HT-29 (cell line): ENCODE results near the gene MAJIN. TPM values are rescaled to one million over a fixed set of nuclear protein-coding genes. Genes with fewer than 3 reads are reported as not detected.

Source experiments
- DNase-seq: peaks from one replicate; pipeline ENCODE4 v3.0.0-alpha.2; 2015; ENCODE audit warnings: low spot score
- total RNA-seq: library from RNA; depleted of rRNA; stranded (reverse); fragments of >200 nt; shearing (Covaris generic); gene quantifications from 2 replicates; pipeline ENCODE4 v1.2.3, GENCODE V29; 2014

MAJIN gene
- total RNA-seq, 1 experiment from 2014 or later = not detected

DNA sequence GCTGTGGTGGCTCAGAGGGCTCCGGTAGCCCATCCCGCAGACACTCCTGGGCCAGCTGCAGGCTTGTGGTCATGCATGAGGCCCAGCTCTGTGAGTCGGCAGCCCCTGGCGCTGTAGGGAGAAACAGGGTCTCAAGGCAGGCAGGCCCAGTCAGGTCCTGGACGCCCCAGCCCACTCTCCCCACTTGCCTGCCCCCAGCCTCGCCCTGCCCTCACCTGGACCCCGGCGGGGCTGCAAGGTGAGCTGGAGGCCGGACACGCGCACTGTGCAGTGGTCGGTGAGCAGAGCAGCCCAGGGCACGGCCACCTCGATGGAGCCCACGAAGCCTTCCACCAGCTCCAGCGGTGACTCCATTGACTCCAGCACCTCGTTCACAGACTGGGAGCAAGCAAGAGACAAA, 57.8 kb downstream of the MAJIN start:
- no peak for DNase-seq

DNA sequence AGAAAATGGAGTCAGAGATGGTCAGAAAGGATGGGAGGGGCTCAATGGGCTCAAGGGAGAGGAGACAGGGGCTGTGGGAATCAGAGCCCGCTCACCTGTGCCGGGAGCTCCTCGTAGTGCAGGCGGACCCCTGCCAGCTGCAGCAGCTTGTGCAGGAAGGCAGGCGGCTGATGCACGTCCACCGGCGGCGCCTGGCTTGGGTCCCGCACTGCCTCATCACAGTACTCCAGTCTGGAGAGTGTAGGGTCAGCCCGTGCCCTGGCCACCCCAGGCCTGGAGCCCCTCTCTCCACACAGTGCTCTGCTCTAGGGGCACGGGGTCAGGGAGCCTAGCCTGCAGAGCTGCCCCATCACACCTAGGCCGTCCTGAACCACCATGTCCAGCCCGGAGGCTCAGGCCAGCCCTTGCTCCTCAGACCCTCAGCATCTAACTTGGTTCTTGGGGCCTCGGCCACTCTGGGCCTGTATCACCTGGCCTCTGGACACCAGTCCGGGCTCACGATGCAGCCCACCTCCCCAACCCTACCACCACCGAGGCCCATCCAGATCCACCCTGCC, 58.7 kb downstream of the MAJIN start:
- no peak for DNase-seq

DNA sequence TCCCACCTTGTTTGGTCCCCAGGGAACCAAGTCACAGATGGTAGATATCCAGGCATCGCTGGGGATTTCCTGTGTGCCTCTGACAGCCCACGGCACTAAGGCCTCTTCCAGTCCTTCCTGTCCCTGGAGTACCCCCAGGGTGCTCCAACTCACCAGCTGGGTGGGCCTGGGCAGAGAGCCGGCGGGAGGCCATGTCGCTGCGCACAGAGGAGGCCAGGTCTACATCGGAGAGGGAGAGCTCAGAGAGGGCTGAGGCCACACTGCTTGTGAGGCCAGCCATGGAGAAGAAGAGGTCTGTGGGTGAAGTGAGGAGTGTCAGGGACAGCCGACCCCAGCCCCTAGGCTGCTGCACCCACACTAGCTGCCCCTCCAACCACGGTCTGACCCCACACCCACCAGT, 60.2 kb downstream of the MAJIN start:
- DNase-seq = no peak

DNA sequence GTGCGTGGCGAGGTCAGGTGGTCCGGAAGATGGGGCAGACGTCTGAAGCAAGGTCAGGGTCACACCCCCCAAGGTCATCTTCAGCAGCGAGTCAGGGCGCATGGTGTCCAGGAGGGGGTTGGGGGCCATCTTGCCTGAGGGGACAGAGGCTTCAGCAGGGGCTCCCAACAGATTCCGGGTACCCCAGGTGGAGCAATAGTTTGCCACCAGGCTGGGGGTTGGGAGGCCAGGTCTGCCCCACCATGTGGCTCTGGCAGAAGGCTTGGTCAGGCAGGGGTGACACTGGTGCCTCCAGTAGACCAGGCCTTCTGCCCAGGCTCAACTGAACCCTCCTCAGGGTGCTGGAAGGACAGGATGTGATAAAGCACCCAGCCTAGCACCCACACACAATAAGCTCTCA, 60.8 kb downstream of the MAJIN start:
- DNase-seq = no peak

DNA sequence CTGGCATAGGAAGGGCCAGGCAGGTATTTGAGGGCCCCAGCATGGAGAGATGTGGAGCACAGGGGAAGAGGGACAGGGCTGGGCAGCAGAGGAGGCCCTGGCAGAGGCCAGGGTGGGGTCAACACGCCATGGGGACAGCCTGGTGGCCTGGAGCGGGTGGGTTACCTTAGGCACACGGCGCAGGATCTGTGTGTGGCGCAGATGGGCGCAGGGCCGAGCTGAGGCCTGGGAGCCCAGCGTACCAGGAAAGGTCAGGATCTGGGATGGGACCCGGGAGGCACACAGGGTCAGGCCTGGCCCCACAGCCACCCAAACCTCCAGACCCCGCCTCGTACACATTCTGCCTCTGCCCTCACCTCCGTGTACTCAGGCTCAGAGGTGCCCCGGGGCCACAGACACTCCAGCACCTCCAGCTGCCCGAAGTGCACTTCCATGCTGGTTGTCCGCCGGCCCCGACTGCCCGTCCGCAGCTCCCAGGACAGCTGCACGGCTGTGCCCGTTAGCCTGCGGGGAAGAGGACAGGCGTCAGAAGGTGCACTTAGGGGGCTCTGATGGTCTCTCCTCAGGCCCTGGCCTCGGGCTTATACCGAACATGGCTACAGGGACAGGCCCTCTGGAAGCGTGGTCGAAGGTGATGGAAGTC, 61.3 kb downstream of the MAJIN start:
- no peak for DNase-seq

DNA sequence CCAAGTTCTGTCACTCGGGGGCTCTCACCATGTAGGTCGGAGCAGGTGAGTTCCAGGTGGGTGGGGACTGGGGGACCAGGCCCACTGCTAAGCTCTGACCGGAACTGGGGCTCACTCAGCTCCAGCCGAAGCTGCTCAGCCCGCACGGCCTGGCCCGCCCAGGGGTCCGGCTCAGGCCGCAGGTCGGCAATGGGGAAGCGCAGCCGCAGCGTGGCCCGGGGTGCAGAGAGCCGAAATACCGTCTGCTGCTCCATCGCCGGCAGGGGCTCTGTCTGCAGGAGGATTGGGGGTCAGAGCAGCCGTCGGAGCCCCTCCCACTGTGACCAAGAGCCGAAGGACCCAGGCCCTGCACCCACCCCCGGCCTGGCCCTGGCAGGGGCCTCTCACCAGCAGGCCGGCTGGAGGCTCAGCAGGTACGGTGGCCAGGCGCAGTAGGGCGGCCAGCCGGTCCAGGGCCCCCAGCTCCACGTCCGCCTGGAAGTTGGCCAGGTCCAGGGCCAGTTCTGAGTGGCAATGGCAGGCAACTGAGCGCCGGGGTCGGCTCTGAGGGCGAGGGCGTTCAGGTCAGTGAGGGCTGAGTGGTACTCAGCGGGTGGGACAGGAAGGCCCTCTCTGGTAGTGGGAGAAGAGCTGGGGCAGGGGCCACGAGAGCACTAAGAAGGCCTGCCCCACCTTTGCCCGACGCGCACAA, 62.1 kb downstream of the MAJIN start:
- DNase-seq = no peak

DNA sequence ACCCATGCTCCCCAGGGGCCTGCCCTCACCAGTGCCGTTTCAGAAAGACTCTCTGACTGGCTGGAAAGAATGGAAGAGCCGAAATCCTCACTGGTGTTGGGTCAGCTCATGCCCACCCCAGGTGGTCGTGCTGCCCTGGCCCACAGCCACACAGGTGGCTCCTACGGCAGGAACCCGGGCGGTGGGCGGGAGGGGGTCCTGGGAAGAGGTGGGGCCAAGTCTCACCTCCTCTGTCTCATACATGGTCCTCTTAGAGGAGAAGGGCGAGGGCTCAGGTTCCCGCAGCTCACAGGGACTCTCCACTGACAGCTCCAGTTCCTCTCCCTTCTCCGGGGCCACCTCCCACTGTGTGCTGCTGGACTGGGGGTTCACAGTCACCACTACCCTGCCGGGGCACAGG, 63.1 kb downstream of the MAJIN start:
- no peak for DNase-seq

DNA sequence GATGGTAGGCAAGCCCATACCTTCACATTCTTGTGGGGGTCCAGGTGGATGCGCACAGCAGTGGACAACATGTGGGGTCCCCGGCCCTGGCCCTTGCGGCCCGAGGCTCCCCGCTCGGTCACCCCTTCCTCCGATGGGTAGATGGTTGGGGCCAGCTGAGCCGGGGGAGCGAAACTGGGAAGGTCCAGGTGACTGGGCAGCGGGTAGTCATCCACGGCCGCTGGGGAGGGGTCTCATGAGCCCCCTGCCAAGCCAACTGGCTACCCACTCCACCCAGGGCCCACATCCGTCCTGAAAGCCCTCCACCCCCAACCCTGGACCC, 65.6 kb downstream of the MAJIN start:
- no peak for DNase-seq

DNA sequence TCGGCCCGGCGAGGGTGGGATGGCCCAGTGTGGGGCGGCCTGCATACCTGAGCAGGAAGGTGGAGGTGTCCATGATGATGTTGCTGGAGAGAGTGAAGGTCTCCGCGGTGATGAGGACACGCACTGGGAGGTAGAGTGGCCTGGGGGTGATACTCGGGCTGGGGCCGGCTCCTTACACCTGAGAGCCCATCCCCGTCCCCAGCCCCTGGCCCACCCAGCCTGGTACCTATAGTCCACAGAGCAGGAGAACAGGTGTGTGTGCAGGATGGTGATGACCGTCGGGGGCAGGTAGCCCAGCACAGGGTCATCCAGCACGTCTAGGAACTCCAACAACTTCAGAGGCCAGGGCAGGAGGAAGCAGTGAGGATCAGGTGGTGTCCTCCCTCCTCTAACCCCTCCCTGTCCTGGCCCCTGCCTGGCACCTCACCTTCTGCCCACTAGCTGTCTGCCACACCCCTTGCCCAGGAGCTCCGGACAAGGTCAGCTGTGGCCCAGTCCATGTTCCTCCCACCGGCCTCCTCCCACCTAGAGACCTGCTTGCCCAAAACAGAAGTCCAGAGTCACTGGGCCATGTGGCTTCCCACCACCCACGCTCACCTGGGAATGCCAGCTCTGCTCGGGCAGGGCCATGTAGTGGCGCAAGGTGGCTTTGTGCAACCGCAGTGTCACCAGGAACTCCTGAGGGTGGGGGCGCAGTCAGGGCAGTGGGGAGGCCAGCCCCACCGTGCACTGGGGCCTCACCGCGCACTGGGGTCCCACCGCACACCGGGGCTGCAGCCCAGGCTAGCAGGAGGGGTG, 66.2 kb downstream of the MAJIN start:
- no peak for DNase-seq

DNA sequence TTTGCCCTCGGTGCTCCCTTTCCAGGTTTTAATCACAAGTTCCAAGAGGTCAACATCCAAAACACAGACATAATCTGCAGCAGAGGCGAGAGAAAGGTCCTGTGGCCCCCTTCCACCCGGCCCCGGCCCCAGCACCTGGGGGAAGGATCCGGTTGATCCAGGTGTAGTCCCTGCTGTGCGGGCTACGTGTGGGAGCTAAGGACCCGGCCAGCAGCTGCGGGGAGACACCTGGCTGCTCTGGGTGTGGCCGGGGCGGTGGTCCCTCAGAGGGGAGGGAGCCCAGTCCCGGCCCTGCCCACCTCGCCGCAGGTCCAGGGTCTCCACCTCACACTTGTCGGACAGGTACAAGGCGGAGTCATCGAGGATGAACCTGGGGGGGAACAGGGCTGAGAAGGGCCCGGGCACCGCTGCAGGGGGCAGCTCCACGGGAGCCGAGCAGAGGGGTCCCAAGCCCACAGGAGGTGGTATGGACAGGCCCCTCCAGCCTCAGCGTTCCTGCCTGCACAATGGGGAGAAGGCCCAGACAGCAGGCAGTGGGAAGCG, 68.5 kb downstream of the MAJIN start:
- no peak for DNase-seq

DNA sequence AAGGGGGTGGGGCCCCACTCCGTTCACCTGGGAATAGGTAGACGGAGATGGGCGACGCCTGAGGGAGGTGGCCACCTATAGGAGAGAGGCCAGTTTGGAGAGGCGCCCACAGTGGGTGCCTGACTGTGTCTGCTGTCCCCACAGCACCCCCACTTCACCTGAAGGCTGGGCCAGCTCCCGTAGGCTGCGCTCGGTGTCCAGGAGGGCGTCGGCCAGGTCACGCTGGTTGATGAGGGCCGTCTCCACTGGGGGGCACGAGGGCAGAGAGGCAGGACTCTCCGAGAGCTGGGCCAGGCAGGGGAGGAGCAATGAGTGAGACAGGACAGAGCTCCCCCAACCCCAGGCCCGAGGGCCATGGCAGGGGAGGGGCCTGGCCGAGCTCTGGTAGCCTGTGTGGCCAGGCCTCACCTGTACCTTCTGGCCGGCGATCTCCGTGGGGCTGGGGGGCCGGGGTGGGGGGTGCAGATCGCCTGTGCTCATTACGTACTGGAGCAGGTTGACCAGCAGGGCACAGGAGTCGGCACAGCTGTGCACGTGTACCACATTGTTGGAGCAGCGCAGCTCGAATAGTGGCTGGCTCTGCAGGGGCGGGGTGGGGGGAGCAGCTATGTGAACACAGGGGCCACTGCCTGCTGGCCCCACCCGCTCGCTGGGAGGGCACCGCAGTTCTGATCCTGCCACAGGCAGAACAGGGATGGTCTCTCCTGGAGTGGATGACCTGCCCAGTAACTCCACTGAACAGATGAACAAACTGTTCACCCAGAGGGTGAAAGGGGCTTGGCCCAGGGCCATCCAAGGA, 69.6 kb downstream of the MAJIN start:
- no peak for DNase-seq

DNA sequence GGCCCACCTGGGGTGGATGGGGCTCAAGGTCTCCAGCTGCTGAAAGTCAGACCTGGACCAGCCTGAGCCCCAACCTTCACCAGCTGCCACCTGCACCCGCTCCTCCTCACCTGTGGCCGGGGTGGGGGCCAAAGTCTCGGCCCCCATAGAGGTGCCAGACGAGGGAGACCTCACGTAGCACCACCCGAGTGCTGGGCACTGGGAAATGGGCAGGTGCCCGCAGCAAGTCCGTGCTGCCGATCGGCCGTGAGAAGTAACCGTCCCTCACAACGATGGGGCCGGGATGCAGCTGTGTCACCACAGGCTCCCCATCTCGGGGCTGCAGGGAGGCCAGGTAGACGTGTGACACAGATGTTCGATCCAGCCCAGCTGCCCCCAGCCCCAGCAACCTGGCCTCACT, 71.1 kb downstream of the MAJIN start:
- no peak for DNase-seq

DNA sequence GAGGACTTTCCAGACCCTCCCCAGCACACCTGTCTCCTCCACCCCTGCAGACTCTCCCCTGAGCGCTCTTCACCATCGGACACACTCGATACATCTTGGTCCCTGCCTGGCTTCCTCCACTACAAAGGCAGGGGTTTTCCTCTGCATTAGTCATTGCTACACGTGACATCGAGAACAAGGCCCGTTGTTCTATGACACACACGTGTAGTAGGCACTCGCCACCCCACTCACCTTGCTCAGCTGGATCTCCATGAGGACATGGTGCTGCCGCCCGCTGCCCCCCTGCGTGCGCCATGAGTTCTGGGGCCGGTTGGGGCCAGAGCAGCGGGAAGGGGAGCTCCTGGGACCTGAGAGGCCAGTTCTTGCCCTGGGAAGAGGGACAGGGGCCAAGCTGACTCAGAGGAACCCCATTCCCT, 71.6 kb downstream of the MAJIN start:
- peak; percentile 75 for DNase-seq

DNA sequence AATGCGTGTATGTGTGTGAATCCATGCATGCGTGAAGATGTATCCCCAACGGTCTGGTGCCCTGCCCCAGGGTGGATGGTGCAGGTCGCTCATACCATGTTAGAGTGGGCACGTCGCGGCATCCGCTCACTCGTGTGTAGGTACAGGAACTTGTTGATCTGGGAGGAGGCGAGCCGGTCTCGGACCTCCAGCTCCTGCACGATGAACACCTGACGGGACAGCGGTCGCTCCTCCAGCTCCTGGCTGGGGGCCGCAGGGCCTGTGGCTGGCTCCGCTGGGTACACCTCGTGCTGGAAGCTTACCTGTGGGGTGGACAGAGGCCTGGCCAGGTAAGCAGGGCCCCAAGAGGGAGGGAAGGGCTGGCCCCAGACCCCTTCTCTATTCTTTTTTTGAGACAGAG, 73.4 kb downstream of the MAJIN start:
- no peak for DNase-seq

DNA sequence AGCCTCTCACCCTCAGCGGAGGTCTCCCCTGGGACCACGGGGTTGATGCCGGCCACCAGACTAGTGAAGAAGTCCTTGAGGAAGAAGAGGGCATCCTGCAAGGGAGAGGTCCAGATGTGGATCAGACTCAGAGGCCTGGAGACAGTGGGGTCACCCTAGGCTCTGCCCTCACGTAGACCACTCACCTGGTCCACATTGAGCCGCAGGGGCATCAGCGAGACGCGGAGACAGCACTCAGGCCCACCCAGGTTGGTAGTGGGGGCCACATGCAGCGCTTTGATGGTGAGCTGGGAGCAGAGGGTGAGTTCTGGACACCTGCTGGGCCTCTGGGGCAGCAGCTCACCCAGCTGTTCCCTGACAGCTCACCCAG, 73.8 kb downstream of the MAJIN start:
- no peak for DNase-seq

DNA sequence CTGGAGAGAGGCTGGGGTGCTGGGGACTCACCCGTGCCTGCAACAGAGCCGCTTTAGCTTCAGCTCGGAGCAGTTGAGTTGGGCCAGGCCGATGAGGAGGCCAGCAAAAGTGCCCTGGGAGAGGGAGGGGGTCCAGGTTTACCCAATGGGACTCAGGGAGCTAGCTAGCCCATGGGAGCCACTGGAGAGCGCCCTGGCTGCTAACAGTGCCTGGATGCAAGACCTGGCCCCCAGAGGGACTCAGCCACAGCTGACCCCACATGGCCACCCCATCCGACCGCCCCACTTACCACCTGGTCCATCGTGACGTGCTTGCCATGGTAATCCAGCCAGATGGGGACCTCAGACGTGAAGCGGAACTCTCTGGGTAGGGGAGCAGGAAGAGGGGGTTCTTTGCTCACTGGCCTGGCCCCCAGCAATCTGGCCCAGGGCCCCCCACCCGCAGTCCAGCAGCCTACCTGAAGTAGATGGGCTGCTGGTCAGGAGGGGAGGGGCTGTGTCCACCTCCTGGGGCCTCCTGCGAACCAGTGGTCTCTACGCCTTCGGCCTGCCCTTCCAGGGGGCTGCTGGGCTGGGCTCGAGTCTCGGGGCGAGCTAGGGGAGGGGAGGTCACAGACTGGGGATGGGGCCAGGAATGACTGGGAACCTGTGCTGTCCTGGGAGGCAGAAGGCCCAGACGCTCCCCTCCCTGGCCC, 74.4 kb downstream of the MAJIN start:
- no peak for DNase-seq

DNA sequence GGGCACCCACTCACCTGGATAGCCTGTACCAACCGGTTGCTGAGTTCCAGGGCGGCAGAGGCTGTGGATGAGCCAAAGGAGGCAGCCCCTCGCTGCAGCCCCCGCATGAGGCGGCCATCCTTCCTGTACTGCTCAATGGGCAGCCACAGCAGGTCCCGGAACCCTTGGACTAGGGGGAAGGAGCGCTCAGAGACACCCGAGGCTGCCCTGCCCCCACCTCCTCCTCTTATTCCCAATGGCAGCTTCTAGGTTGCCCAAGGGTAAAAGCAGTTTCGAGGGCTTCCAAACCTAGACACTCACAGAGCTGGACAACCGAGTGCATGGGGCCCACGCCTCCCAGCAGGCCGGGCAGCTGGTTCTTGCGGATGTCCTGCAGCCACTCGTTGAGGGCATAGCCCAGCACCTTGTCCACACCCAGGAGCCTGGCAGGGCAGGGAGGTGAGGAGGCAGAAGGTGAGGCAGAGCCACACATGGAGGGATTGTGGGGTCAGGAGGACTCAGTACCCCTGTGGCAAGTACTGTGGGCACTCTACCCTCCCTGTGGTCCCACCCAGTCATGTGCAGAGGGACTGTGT, 75.4 kb downstream of the MAJIN start:
- no peak for DNase-seq

DNA sequence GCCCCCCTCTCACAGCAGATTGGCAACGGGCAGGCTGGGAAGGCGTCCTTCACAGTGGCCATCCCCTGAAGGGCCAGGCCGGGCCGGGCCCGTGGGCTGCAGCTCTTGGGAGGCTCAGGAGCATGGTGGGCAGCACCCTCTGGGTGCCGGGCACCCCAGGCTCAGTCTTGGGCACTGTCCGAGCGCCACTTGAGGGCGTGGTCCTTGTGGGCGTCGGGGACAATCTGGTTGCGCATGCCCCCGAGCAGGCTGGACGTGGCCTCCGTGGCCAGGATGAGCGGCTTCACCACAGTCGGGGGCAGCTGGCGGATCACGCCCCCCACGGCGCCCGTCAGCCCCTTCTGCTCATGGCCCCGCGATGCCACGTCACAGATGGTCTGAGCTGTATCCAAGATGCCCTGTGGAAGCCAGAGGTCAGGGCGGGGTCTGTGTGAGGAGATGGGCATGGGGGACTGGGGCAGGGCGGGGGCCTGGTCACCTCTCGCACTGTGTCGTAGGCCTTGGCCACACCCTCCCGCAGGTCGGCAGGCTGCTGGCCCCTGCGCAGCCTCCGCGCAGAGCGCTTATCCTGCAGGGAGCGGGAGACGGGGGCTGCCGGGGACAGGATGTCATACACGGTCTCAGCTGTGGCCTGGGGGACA, 77.0 kb downstream of the MAJIN start:
- no peak for DNase-seq

DNA sequence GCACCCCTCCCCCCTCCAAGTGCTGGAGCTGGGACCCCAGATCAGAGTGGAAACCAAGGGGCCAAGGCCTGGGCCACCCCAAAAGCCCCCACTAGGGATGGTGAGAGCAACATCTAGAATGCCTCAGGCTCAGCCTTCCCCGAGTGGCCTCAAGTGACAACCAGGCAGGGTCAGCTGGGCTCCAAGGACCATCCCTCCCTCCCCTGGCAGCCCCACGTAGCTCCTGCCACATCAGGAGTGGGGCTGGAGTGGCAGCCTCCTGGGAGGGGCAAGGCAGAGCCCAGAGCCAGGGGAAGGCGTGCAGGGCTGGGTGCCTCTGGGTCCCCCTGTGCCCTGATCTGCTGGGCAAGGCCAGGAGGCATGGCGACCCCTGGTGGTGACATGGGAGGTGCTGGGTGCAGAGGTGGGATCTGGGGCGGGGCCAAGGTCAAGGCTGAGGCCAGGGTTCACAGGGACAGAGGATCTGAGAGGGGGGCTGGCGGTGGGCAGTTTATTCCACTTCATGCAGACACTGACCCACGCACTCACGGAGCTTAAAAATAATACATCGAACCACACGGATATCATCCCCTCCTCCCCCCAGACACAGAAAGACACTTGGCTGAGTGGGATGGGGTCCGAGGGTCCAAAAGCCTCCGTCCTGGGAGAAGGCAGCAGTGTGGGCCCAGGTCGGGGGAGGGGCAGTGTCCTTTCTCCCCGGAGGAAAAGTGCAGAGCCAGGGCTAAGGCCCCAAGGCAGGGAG, 77.7 kb downstream of the MAJIN start:
- DNase-seq = peak; percentile 93
